Stimulated activated CD8-positive, alpha-beta memory T cell treated with anti-CD3 and anti-CD28 coated beads, Interleukin-15, amount 100 ng/mL, for 48 hours (primary cell): Measurements from ENCODE around the gene KCNIP4.

Experiments
- DNase-seq, 2 donors: peaks; one replicate each; pipeline ENCODE4 v3.0.0-alpha.2; 2020; ENCODE audit warnings: low read depth in 2 of 2

The KCNIP4 gene

DNA sequence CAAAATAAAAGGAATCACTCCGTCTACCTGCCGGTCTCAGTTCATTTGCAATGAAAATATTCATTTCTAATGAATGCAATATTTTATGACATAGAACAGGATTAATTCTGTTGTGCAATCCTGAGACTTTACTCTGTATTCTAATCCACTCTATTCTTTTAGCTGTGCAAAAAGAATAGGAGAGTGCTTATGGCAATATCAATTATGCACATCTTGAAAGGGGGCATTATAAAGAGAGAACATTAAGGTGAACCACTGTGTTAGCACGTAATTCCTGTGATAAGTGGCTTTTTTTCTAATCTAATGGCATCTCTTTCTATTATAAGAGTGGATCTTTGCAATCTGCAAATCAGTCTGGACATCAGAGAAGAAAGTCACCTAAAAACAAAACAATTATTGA, 99.5 kb downstream of the KCNIP4 start:
- no peak for DNase-seq

- DNase-seq = no peak
Observed at GRCh38 chr4:21848021-21848420, 100.6 kb downstream of the KCNIP4 start.

- DNase-seq = no peak
Observed at GRCh38 chr4:21845663-21846062, 102.9 kb downstream of the KCNIP4 start.

DNA sequence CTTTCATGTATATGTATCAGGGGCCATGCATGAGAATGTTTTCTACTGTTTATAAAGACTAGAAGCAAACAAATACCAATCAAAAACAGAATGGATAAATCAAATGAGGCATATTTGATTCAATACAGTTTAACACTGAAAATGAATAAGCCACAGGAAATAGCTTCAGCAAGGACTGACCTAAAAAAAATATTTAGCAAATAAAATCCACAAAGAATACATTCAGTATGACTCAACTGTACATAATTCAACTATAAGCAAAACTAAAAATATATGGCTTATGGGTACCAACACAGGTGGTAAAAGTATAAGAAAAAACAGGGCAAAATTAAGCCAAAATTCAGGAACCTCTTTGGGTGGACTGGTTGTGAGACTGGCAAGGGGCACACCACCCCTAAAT, 112.9 kb downstream of the KCNIP4 start:
- DNase-seq = no peak

- DNase-seq = no peak
Observed at GRCh38 chr4:21830272-21830671, 118.3 kb downstream of the KCNIP4 start.

GRCh38 chr4:21827575-21827974, 121.0 kb downstream of the KCNIP4 start:
- DNase-seq = no peak

DNA sequence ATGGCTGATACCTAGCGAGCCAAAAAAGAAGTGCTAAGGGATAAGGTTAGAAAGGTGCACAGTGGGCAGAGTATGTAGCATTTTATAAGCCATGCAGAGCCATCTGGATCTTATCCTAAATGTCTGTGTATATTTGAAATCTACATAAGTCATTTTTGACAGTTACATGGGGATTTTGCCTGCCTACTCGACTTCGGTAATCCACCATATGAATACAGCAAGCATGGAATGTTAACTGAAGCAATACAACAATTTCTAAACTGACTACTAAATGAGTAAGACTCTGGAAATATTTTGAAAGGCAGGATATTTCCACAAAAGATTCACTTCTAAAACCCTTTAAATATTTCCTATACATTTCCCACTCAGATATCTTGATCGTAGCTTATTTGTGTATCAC, 122.5 kb downstream of the KCNIP4 start:
- DNase-seq = no peak

DNA sequence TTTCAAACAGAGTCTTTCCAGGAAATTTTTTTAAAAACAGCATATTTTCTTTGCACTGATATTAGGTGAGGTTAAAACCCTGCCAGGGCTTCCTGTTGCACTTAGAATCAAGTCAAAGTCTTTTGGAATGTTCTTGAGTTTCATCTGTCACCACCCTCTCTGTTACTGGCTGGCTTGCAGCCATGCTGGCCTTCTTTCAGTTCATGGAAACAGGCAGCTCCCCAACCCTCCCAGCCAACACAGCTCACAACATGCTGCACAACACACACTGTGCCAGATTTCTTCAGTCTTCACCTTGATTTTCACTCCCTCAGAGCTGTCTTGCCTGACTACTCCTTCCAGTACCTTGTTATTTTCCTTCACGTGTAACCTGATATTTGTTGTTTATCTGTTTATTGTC, 129.5 kb downstream of the KCNIP4 start:
- DNase-seq = no peak

DNA sequence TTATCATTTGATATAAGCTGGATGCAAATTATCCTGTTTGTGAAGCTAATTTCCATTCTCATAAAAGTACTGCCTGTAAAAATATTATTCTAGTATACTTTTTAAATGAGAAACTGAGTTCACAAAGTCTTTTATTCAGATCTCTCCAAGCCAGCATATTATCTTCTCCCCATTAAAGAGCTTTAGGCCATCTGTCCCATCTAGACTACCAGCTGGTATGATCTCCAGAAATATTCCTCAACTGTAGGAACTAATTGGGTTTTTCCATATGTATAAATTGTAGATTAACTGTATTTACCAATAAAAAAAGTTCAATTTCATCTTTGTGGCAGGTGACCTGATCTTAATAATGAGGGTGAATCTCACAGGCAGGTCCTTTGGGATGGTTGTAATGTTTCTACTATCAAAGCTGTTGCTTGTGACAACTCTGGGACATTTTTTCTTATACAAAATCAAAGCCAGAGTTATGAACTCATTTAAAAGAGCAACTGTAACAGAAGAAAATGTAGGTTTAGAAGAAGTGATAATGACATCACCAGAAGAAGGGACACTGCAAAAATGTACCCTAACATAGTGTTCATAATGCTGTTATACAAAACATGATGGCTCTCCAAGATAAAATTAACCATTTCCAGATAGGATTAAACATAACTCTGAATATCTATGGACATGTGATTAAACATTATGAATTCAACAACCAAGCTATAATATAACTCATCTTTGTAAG, 132.8 kb downstream of the KCNIP4 start:
- no peak for DNase-seq

GRCh38 chr4:21811565-21811964, 137.0 kb downstream of the KCNIP4 start:
- no peak for DNase-seq

DNA sequence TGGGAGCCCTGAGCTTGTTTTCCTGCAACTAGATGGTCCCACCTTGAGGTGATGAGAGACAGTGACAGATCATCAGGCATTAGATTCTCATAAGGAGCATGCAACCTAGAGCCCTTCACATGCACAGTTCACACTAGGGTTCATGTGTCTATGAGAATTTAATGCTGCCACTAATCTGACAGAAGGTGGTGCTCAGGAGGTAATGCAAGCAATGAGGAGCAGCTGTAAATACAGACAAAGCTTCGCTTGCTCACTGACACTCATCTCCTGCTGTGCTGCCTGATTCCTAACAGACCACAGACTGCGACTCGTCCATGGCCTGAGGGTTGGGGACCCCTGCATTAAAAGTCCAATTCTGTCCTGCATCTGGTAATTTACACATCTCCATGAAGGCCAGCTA, 141.6 kb downstream of the KCNIP4 start:
- no peak for DNase-seq

GRCh38 chr4:21802406-21802805, 146.2 kb downstream of the KCNIP4 start:
- DNase-seq = no peak

GRCh38 chr4:21801661-21802385, 146.7 kb downstream of the KCNIP4 start:
- DNase-seq = no peak

DNA sequence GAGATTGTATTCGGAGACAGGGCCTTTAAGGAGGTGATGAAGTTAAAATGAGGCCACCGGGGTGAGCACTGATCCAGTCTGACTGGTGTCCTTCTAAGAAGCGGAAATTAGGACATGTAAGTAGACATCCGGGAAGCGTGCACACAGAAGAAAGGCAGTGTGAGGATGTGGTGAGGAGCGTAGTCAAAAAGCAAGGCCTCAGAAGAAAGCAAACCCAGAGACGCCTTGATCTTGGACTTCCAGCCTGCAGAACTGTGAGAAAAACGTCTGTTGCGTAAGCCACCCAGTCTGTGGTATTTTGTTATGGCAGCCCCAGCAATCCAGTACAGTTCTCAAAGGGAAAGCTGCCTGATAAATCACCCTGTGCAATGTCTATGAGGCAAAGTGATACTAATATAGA, 153.5 kb downstream of the KCNIP4 start:
- DNase-seq = no peak

- no peak for DNase-seq
Observed at GRCh38 chr4:21792736-21793135, 155.8 kb downstream of the KCNIP4 start.

- DNase-seq = no peak
Observed at GRCh38 chr4:21790438-21791029, 158.0 kb downstream of the KCNIP4 start.

- DNase-seq = no peak
Observed at GRCh38 chr4:21780148-21780547, 168.4 kb downstream of the KCNIP4 start.

GRCh38 chr4:21778702-21779101, 169.9 kb downstream of the KCNIP4 start:
- DNase-seq = no peak

GRCh38 chr4:21775703-21776102, 172.9 kb downstream of the KCNIP4 start:
- no peak for DNase-seq

DNA sequence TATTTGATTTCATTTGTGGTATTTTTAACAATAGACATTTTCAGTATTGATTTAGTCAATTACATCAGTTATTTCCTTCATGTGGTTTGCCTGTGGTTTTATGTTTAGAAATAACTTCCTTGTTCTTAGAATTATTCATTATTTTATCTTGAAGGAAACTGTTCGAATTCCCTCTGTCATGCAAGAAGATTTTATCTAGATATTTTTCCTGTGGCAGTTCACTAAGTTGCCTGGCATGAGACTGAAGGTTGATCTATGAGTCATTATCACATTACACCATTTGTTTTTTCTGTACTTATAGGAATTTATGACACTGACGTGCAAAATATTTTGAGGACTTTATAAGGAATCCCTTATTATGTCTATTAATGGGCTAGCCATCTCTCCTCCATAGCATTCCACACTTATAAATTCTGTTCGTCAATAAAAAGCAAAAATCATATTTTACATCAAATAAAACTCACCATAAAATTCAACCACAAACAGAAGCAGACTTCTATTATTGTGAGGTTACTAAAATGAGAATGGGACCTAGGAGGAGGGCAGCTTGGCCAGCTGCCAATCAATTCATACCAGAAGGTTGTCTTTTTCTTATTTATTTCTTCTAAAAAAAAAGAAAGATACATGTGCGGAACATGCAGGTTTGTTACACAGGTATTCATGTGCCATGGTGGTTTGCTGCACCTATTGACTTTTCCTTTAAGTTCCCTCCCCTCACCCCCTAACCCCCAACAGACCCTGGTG, 179.0 kb downstream of the KCNIP4 start:
- no peak for DNase-seq

- DNase-seq = no peak
Observed at GRCh38 chr4:21768349-21769310, 179.9 kb downstream of the KCNIP4 start.
